ENCODE results near the gene ABCC10.

Gene ABCC10

GRCh38 chr6:43481591-43482236, 54.4 kb downstream of the ABCC10 start:
- Mint-ChIP-seq H3K27ac (no peak overlapping the region), H3K4me1 (peaks cover 45% of the 10 kb centered on the region), H3K4me3 (no peak overlapping the region), H3K9me3 (no peaks in the 10 kb centered on the region), H3K36me3 (ENCODE audit: low read depth) (peaks cover 4% of the 10 kb centered on the region), H3K27me3 (no peaks in the 10 kb centered on the region)
- ATAC-seq = peak; percentile 27
- no peak for DNase-seq

GRCh38 chr6:43488667-43489276, 61.4 kb downstream of the ABCC10 start:
- Mint-ChIP-seq H3K36me3 (ENCODE audit: low read depth) (no peaks in the 10 kb centered on the region), H3K9me3 (no peaks in the 10 kb centered on the region), H3K4me3 (no peak overlapping the region), H3K27me3 (no peaks in the 10 kb centered on the region), H3K27ac (no peak overlapping the region), H3K4me1 (peaks cover 5% of the 10 kb centered on the region)
- ATAC-seq = no peak
- no peak for DNase-seq

DNA sequence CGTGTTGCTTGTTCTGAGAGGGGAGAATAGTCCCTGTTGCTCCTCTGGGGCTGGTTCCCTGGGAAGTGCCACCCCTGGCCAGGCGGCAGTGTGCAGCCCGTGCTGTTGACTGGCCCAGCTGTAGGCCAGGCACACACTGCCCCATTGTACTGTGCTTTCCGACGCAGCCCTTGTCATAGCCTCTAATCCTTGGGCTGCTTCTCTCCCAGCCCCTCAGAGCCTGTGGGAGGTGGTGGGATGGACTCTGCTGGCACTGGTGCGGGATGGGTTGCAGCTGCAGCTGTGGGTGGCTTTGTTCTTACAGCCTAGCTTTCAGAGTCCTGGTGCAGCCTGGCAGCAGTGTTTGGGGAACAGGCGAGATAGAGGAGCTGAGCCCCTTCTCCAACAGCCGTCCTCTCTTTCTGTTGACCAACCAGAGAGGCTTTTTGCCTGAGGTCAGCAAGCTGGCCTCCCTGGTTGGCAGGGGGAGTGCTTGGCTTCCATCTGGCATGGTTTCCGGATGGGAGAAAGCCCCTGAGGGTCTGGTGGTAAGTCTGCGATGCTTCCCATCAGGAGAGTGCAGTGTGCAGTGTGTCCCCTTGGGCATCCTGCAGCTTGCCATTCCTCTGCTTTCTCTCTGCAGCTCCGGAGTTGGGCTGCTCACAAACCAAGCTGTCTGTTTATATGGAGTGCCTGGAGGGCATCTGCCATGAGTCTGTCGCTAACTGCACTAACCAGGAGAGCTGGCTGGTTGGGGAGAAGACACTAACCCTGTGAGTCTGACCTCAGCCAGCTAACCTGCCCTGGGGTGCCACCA, 62.1 kb downstream of the ABCC10 start:
- peaks cover 10% of the 10 kb centered on the region for H3K4me1 Mint-ChIP-seq
- no peak overlapping the region for H3K4me3 Mint-ChIP-seq
- H3K27ac Mint-ChIP-seq = no peak overlapping the region
- ATAC-seq (no peak), DNase-seq (no peak)
- no peaks in the 10 kb centered on the region for H3K36me3 Mint-ChIP-seq (ENCODE audit: low read depth)
- no peaks in the 10 kb centered on the region for H3K9me3 Mint-ChIP-seq
- H3K27me3 Mint-ChIP-seq = no peaks in the 10 kb centered on the region

DNA sequence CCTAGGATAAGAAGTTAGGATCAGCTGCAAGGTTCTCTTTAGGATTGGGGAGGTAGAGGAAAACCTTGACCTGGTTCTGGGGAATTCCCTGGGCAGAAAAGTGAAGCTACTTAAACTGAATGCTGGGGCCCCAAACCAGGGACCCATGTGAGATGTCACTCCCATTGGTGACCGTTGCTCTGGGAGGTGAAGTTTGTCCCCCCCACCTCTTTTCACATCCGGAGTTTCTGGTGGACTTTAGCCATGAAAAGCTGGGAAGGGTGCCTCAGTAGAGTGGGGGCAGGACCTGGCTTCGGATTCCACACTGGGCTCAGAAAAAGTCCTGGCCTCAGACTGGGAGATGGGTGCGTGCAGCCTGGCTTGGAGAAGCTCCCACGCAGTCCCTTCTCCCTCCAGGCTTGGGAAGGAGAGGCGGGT, 63.2 kb downstream of the ABCC10 start:
- no peaks in the 10 kb centered on the region for H3K27me3 Mint-ChIP-seq
- H3K27ac Mint-ChIP-seq = no peak overlapping the region
- DNase-seq (no peak), ATAC-seq (no peak)
- no peaks in the 10 kb centered on the region for H3K36me3 Mint-ChIP-seq (ENCODE audit: low read depth)
- no peaks in the 10 kb centered on the region for H3K9me3 Mint-ChIP-seq
- no peak overlapping the region for H3K4me3 Mint-ChIP-seq
- peaks cover 19% of the 10 kb centered on the region for H3K4me1 Mint-ChIP-seq

GRCh38 chr6:43491750-43492661, 64.7 kb downstream of the ABCC10 start:
- H3K4me3 Mint-ChIP-seq = no peak overlapping the region
- ATAC-seq (no peak), DNase-seq (no peak)
- H3K27me3 Mint-ChIP-seq = no peaks in the 10 kb centered on the region
- no peaks in the 10 kb centered on the region for H3K9me3 Mint-ChIP-seq
- no peaks in the 10 kb centered on the region for H3K36me3 Mint-ChIP-seq (ENCODE audit: low read depth)
- H3K27ac Mint-ChIP-seq = no peak overlapping the region
- H3K4me1 Mint-ChIP-seq = peaks cover 20% of the 10 kb centered on the region

- ATAC-seq = no peak
- Mint-ChIP-seq H3K27me3 (no peaks in the 10 kb centered on the region), H3K9me3 (no peaks in the 10 kb centered on the region), H3K4me1 (peaks cover 20% of the 10 kb centered on the region), H3K4me3 (no peak overlapping the region), H3K27ac (no peak overlapping the region), H3K36me3 (ENCODE audit: low read depth) (no peaks in the 10 kb centered on the region)
- DNase-seq = no peak
These were observed 65.3 kb downstream of the ABCC10 start for GRCh38 chr6:43492673-43493072.

DNA sequence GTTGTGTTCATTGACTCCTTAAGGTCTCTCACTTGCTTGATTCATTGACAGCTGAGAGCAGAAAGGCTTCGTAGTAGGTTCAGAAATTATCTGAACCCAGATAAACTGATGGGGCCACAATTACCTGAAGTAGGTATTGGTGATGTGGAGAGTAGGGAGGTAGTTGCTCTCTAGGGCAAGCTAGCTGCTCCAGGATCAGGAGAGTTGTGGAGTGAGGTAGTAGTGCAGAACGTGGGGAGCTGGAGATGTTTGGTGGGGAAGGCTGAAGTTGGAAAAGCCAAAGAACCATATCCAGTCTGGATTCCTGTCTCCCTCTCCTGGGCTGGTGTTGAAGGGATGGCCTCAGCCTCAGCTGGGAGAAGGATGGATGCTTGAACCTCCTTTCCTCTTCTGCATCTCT, 65.9 kb downstream of the ABCC10 start:
- no peak for DNase-seq
- Mint-ChIP-seq H3K27ac (no peak overlapping the region), H3K4me1 (peaks cover 20% of the 10 kb centered on the region), H3K4me3 (no peak overlapping the region), H3K9me3 (no peaks in the 10 kb centered on the region), H3K36me3 (ENCODE audit: low read depth) (no peaks in the 10 kb centered on the region), H3K27me3 (no peaks in the 10 kb centered on the region)
- ATAC-seq = no peak

GRCh38 chr6:43493833-43494232, 66.5 kb downstream of the ABCC10 start:
- no peak for ATAC-seq
- Mint-ChIP-seq H3K27me3 (no peaks in the 10 kb centered on the region), H3K4me3 (no peak overlapping the region), H3K9me3 (no peaks in the 10 kb centered on the region), H3K4me1 (peaks cover 20% of the 10 kb centered on the region), H3K36me3 (ENCODE audit: low read depth) (no peaks in the 10 kb centered on the region), H3K27ac (no peak overlapping the region)
- no peak for DNase-seq

DNA sequence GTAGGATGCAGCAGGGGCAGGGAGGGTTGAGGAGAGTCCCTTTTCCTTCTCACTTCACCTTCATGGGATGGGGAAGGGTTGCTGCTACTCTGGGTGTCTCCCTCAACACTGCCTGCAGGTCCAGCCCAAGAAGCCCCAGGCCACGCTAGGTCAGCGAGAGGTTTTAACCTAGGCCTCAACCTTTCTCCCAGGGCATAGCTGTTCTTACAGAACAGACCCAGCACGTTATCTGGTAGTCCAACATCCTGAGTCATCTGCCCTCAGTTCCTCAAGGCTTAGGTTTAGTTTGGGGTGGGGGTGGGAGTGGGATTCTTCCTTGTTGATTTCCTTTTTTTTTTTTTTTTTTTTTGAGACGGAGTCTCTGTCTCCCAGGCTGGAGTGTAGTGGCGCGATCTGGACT, 67.0 kb downstream of the ABCC10 start:
- Mint-ChIP-seq H3K4me3 (no peak overlapping the region), H3K27ac (no peak overlapping the region), H3K9me3 (no peaks in the 10 kb centered on the region), H3K4me1 (peaks cover 20% of the 10 kb centered on the region), H3K36me3 (ENCODE audit: low read depth) (no peaks in the 10 kb centered on the region), H3K27me3 (no peaks in the 10 kb centered on the region)
- DNase-seq = no peak
- ATAC-seq = no peak

DNA sequence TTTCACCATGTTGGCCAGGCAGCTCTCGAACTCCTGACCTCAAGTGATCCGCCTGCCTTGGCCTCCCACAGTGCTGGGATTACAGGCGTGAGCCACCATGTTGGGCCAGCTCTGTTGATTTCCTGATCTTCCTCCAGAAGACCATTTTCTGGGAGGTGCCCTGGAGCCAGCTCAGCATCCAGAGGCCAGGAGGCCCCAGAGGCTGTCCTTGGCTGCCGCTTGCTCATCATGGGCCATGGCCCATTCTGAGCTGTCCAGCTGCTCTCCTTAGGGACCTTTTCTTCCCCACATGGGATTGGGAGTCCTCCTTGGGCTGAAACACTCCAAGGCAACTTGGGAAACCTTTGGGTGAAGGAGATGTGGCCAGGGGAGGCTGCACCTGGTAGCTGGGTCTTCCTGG, 67.4 kb downstream of the ABCC10 start:
- Mint-ChIP-seq H3K4me3 (no peak overlapping the region), H3K9me3 (no peaks in the 10 kb centered on the region), H3K27me3 (no peaks in the 10 kb centered on the region), H3K27ac (no peak overlapping the region), H3K36me3 (ENCODE audit: low read depth) (no peaks in the 10 kb centered on the region), H3K4me1 (peaks cover 20% of the 10 kb centered on the region)
- ATAC-seq (no peak), DNase-seq (no peak)

DNA sequence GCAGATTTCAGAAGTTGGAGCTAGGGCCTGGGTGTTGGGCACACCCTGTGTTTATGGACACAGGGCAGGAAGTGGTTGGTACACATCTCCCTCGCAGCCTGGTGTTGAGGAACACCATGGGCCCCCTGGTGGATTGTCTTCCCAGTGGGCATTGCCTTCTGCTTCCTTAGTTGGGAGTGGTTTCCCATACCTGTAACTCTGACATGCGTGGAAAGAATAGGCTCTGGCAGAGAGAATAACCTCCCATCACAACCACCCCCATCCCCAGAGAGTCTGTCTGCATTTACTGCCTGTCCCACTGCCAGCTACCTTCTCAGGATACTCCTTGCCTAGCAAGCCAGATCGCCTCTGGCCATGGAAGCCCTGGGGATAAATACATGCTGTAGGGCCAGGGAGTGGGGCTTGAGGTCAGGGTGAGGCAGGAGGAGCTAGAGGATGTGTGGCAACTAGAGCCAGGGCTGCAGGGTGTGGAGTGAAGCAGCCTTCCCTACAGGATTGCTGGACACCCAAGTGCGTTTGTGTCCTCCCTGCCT, 68.1 kb downstream of the ABCC10 start:
- Mint-ChIP-seq H3K4me1 (peaks cover 20% of the 10 kb centered on the region), H3K27ac (no peak overlapping the region), H3K4me3 (no peak overlapping the region), H3K36me3 (ENCODE audit: low read depth) (no peaks in the 10 kb centered on the region), H3K27me3 (no peaks in the 10 kb centered on the region), H3K9me3 (no peaks in the 10 kb centered on the region)
- no peak for DNase-seq
- ATAC-seq = no peak

DNA sequence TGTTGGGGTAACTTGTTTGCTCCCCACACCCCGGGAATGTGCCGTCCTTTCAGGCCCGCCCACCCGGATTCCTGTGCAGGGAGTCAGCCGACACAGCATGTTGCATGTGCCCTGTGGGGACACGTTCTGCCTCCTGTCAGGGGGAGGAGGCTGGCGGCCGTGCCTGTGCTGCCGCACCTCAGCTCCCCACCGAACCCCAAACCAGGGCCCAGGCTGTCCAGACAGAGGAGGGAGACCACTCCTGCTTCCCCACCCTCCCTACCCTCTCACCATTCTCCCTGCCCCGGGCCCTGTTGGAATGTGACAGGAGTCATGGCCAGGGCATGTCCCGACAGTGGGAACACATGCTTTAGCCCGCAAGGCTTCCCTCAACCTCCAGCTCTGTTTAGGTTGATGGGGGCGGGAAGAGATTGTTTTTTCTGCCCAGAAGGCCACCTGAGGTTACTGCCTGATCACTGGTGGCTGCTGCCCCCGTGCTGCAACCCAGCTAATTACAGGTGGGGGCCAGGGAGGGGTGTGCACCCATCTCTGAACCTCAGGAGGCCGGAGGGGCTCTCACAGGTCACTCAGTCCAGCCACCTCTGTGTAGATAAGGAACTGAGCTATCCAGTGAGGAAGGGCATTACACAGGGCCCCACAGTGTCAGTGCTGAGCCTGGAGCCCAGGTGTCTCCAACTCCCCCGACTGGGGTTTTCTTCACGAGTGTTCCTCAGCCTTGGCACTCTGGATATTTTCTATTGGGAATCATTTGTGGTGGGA, 69.2 kb downstream of the ABCC10 start:
- Mint-ChIP-seq H3K4me1 (peaks cover 20% of the 10 kb centered on the region), H3K9me3 (no peaks in the 10 kb centered on the region), H3K27me3 (no peaks in the 10 kb centered on the region), H3K36me3 (ENCODE audit: low read depth) (peaks cover 7% of the 10 kb centered on the region), H3K4me3 (no peak overlapping the region), H3K27ac (no peak overlapping the region)
- DNase-seq = no peak
- ATAC-seq = no peak

GRCh38 chr6:43497129-43497396, 69.7 kb downstream of the ABCC10 start:
- Mint-ChIP-seq H3K36me3 (ENCODE audit: low read depth) (peaks cover 11% of the 10 kb centered on the region), H3K9me3 (no peaks in the 10 kb centered on the region), H3K27ac (no peak overlapping the region), H3K27me3 (no peaks in the 10 kb centered on the region), H3K4me3 (no peak overlapping the region), H3K4me1 (peaks cover 20% of the 10 kb centered on the region)
- DNase-seq (no peak), ATAC-seq (no peak)

DNA sequence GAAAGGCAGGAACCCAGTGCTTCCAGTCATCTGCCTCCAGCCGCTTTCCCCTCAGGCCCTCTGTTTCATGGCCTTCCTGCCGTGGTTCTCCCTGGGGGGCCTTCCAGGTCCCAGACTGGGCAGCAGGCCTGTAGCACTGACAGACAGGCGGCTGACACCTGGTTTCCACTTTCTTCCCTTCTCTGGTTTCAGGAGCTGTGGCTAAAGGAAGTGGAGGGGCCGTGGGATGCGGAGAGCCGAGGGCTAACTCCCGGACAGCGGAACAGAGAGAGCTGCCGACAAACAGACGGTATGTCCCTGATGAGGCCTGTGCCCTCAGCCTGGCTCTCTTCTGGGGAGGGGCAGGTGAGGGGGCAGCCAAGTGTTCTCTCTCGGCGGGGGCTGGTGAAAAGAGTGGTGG, 70.3 kb downstream of the ABCC10 start:
- no peaks in the 10 kb centered on the region for H3K27me3 Mint-ChIP-seq
- H3K36me3 Mint-ChIP-seq (ENCODE audit: low read depth) = peaks cover 11% of the 10 kb centered on the region
- no peak overlapping the region for H3K4me3 Mint-ChIP-seq
- H3K27ac Mint-ChIP-seq = no peak overlapping the region
- DNase-seq (no peak), ATAC-seq (no peak)
- no peaks in the 10 kb centered on the region for H3K9me3 Mint-ChIP-seq
- peaks cover 20% of the 10 kb centered on the region for H3K4me1 Mint-ChIP-seq

Measured in activated naive CD8-positive, alpha-beta T cell treated with anti-CD3 and anti-CD28 coated beads, Interleukin-2, amount 50 U/mL, for 24 hours (primary cell).